Ecto neural progenitor cell (in vitro differentiated cells): ENCODE results near the gene HOOK2.
"Not testable (repeated sequence)": the region's sequence is repeated elsewhere in the genome, so short reads cannot be mapped to it uniquely, and the experiment has no call there.

Source experiments
- DNase-seq: peaks from one replicate; pipeline ENCODE4 v3.0.0-alpha.2; 2018; ENCODE audit warnings: low spot score

HOOK2 gene

GRCh38 chr19:12721656-12722565 is 53.4 kb downstream of the HOOK2 start:
- DNase-seq: peak; percentile 88

DNA sequence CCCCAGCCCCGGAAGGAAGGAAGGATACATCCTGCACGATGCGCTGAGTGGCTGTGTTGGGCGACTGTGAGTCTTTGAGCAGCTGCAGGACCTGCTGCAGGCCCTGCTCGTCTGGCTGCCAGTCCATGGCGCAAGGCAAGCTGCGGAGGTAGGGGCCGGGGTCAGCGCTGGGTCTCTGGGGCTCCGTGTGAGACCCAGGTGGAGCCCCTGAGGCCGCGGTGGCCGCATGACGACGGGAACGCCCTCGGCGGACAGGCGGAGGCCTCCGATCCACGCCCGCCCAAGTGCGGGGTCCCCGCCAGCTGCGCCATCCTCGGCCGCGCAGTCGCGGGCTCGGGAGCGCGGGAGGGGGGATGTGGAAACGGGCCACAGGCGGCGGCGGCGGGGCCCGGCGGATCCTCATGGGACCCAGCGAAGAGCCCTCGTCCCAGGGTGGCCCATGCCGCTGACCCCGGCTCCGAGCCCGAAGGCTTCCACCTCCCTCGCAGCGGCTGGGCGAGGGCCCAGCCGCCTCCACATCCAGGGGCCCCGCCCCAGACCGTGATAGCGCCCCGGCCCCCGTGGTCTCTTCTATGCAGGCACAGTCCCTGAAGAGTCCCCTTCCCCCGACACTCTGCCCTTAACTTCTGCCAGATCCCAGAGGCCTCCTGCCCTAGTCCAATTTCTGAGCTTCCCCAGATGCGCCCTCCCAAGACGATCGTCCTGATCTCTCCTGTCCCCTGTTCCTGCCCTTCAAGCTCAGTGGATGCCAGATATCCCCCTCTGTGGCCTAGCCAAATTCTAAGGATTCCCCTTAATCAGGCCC is 54.3 kb downstream of the HOOK2 start:
- DNase-seq: peak; percentile 64

GRCh38 chr19:12720296-12720695 is 55.1 kb downstream of the HOOK2 start:
- DNase-seq: no peak

- no peak for DNase-seq
These were observed 59.4 kb downstream of the HOOK2 start for GRCh38 chr19:12715929-12716328.

DNA sequence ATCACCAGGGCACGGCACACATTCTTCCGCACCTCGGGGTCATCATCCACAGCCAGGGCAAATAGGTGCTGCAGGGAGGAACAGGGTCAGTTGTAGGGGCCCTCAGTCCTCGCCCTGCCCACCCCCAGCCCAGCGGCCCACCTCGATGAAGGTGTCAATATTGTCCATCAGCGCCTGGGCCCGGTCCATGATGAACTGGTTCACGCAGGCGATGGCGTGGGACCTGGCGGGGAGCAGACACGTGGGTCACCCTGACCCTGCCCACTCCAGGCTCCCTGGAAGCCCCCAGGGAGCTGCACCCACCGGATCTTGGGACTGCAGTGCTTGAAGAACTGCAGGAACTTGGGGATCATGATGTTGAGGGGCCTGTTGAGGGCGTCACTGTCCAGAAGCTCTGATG is 60.2 kb downstream of the HOOK2 start:
- DNase-seq: no peak

DNA sequence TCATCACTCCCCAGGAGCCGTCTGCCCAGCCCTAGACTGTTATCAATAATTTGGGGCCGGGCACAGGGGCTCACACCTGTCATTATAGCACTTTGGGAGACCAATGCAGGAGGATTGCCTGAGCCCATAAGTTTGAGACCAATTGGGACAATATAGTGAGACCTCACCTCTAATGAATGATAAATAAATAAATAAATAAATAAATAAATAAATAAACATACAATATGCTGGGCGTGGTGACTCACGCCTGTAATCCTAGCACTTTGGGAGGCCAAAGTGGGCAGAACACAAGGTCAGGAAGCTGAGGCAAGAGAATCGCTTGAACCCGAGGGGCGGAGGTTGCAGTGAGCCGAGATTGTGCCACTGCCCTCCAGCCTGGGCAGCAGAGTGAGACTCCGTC is 62.0 kb downstream of the HOOK2 start:
- not testable (repeated sequence) for DNase-seq
